ENCODE results near the gene LYZL4.

Gene LYZL4

DNA sequence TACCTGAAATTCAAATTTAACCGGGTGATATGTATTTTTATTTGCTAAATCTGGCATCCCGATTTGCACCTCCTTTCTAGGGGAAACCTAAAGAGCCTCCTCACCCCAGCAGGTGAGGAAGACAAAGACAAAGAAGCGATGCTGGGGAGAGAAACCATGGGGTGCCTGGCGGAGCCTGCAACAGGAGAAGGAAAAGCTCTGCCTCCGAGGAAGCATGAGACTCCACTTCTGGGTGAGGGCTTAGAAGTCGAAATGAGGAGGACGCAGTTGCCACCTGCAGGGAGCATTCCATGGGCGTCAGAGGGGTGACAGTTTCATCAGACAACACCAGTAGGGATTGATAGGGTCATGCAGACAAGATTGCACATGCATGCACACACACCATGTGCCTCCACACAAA, 30.5 kb upstream of the LYZL4 start:
- H3K9me3 ChIP-seq (ENCODE audit: low read length): no peaks in the 10 kb centered on the region
- peaks cover 11% of the 10 kb centered on the region for H3K4me1 ChIP-seq (ENCODE audit: insufficient read depth, low read length)
- no peaks in the 10 kb centered on the region for H3K36me3 ChIP-seq (ENCODE audit: insufficient read depth, low read length)
- no peak overlapping the region for H2AFZ ChIP-seq (ENCODE audit: low read depth, low read length)
- H3K4me3 ChIP-seq (ENCODE audit: low read length): no peak overlapping the region
- no peaks in the 10 kb centered on the region for H3K27me3 ChIP-seq (ENCODE audit: insufficient read depth, low read length)

DNA sequence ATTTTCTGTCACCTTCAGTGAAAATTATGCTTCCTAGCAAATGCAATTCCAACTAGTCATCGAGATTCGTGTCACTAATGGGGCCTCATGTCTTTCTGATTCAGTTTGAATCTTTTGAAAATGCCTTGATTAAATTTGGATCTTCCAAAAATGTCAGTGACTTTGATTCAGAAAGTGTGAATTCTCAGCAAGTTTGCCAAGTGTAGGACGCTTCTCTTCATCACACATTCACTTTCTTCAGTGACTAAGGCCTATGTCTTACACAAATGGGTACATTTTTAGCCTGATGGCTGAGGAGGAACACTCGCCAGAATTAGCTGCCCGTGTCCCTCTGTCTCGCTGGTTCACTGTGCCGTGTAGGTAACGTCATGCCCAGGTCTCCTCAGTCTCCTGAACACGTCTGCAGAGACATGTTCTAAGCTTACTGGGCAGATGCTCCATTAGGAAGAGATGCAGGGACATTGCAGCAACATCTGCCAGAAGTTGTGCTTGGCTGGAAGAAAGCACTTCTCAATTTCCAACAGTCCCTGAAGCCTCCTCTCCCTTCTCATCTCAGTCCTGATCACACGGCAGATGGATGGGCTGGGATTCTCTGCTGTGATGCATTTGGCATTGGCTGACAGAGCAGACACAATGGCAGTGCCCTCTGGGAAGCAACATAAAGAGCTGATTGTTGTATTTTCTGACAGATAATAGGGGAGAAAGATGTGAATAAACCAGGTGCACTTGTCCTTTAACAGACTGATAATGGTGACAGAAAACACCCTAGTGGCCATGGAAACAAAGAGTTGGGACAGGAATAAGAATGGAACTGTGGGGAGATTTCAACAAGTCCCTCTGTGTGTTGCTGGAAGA, 29.1 kb upstream of the LYZL4 start:
- no peak overlapping the region for H2AFZ ChIP-seq (ENCODE audit: low read depth, low read length)
- H3K4me1 ChIP-seq (ENCODE audit: insufficient read depth, low read length): peaks cover 11% of the 10 kb centered on the region
- H3K36me3 ChIP-seq (ENCODE audit: insufficient read depth, low read length): no peaks in the 10 kb centered on the region
- no peaks in the 10 kb centered on the region for H3K27me3 ChIP-seq (ENCODE audit: insufficient read depth, low read length)
- no peak overlapping the region for H3K4me3 ChIP-seq (ENCODE audit: low read length)
- no peaks in the 10 kb centered on the region for H3K9me3 ChIP-seq (ENCODE audit: low read length)

DNA sequence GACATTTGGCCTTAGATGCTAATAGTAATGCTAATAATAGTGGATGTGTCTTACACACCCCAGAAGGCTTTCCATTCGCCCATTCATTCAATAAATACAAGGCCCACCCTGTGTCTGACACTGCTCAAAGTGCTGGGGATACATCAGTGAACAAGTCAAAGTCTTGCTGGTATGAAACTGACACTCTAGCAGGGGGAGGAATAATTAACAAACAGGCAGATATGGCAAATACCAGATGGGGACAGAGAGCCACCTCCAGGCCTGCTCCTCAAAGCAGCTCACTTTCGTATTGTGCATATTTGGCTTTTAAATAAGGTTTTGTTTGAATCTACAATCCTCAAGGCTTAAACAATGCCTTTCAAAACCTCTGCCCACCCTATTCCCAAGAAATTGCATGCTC, 28.3 kb upstream of the LYZL4 start:
- Histone ChIP-seq H3K36me3 (ENCODE audit: insufficient read depth, low read length) (no peaks in the 10 kb centered on the region), H3K4me3 (ENCODE audit: low read length) (no peak overlapping the region), H2AFZ (ENCODE audit: low read depth, low read length) (no peak overlapping the region), H3K4me1 (ENCODE audit: insufficient read depth, low read length) (peaks cover 11% of the 10 kb centered on the region), H3K9me3 (ENCODE audit: low read length) (no peaks in the 10 kb centered on the region), H3K27me3 (ENCODE audit: insufficient read depth, low read length) (no peaks in the 10 kb centered on the region)

DNA sequence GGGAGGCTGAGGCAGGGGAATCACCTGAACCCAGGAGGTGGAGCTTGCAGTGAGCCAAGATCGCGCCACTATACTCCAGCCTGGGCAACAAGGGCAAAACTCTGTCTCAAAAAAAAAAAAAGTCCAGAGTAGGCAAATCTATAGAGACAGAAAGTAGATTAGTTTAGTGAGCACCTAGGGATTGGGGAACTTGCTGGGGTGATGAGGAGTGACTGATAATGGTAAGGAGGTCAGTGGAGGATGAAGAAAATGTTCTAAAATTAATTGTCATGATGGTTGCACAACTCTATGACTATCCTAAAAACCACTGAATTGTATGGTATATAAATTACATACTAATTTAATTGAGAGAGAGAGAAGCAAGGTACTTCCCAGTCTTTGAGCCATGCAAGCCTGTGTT, 27.8 kb upstream of the LYZL4 start:
- H3K9me3 ChIP-seq (ENCODE audit: low read length): no peaks in the 10 kb centered on the region
- H3K4me3 ChIP-seq (ENCODE audit: low read length): no peak overlapping the region
- no peaks in the 10 kb centered on the region for H3K27me3 ChIP-seq (ENCODE audit: insufficient read depth, low read length)
- H3K36me3 ChIP-seq (ENCODE audit: insufficient read depth, low read length): no peaks in the 10 kb centered on the region
- H3K4me1 ChIP-seq (ENCODE audit: insufficient read depth, low read length): peaks cover 11% of the 10 kb centered on the region
- no peak overlapping the region for H2AFZ ChIP-seq (ENCODE audit: low read depth, low read length)

DNA sequence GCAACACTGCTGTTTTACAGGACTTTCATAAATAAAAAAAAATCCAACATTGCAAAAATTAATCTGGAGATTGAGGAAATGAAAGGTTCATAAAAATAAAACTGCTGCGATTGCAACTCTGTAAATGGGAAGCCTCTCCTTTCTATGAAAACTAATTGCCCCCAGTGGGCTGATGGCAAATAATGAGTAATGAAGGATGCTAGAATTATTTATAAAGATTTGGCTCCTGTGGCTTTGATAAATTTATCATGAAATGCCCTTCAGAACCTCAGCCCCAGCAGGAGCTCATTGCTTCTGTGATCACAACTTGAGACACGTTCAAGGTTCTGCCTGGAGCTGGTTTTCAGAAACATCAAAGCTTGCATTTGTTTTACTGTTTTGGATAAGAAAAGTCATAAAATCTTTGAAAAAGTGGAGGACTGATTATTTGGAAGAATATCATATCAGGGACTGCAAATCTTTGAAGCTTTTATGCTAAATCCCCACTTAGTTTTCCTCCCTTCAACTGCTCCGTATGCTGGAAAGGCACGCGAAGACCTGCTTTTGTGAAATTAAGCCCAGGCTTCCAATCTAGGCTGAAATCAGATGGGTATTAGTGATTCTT, 24.5 kb upstream of the LYZL4 start:
- Histone ChIP-seq H3K4me3 (ENCODE audit: low read length) (no peak overlapping the region), H3K27me3 (ENCODE audit: insufficient read depth, low read length) (no peaks in the 10 kb centered on the region), H3K4me1 (ENCODE audit: insufficient read depth, low read length) (peaks cover 7% of the 10 kb centered on the region), H3K36me3 (ENCODE audit: insufficient read depth, low read length) (no peaks in the 10 kb centered on the region), H2AFZ (ENCODE audit: low read depth, low read length) (no peak overlapping the region), H3K9me3 (ENCODE audit: low read length) (no peaks in the 10 kb centered on the region)

DNA sequence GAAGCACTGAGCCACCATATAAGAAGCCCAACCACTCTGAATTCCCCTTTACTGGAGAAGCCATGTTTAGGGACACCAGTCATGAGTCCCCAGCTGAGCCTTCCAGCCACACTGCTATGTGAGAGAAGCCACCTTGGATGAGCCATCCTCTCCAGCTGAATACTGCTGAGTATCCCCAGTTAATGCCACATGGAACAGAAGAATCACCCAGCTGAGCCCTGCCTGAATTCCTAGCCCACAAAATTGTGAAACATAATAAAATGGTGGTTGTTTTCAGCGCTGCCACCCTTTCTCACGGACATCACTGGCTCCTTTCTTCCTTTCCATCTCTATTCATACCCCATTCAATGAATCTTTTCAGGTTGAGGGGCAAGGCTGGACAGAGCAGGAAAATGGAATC, 22.1 kb upstream of the LYZL4 start:
- Histone ChIP-seq H2AFZ (ENCODE audit: low read depth, low read length) (no peak overlapping the region), H3K4me1 (ENCODE audit: insufficient read depth, low read length) (no peaks in the 10 kb centered on the region), H3K27me3 (ENCODE audit: insufficient read depth, low read length) (no peaks in the 10 kb centered on the region), H3K9me3 (ENCODE audit: low read length) (no peaks in the 10 kb centered on the region), H3K36me3 (ENCODE audit: insufficient read depth, low read length) (no peaks in the 10 kb centered on the region), H3K4me3 (ENCODE audit: low read length) (no peak overlapping the region)

DNA sequence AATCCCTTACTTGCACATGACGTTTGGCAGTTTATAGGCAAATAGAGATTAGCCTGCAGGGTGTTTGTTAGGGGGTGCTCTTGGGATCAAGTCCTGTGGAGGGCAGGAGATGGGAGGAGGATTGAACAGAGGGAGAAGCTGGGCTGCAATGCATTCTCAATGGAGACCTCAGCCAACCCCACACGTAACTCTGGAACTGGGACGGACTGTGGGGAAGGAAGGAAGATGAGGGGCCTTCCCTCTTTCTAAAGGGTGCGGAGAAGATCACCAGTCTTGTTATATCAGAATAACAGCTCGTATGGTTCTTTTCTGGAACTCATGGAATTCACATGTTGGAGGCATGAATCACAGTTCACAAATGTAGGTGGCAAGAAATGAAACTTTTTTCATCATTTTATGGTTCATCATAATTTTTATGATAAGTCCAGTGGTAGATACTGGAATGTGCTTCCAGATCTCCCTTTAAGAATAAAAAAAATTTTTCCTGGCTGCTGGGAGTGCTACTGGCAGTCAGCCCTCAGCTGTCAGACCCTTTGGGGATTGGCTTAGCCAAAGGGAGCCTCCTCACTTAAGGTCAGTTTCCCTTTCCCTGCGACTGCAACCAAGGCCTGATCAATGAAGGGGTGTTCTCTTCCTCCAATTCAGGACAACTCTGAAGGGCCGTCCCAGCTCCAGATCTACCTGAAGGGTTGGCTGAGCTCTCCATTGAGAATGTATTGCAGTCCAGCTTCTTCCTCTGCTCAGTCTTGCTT, 20.5 kb upstream of the LYZL4 start:
- no peaks in the 10 kb centered on the region for H3K36me3 ChIP-seq (ENCODE audit: insufficient read depth, low read length)
- H2AFZ ChIP-seq (ENCODE audit: low read depth, low read length): no peak overlapping the region
- no peak overlapping the region for H3K4me3 ChIP-seq (ENCODE audit: low read length)
- H3K4me1 ChIP-seq (ENCODE audit: insufficient read depth, low read length): no peaks in the 10 kb centered on the region
- no peaks in the 10 kb centered on the region for H3K27me3 ChIP-seq (ENCODE audit: insufficient read depth, low read length)
- no peaks in the 10 kb centered on the region for H3K9me3 ChIP-seq (ENCODE audit: low read length)

DNA sequence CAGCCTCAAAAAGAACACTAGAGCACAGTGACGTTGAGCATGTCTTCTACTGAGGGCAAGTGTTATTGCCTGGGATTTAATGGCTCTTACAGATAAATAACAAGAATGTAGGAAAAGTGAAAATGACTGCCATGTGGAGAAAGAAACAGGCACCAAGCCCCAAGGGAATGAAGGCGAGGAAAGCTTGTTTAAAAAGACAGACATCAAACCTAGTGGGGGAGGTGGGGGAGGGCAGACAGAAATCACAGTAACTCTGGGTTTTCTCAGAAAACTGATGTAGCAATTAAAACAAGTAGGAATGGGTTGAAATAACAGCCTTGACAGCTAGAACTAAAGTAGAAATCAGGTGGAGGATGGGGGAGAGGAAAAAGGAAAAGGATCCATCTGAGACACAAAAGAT, 18.4 kb upstream of the LYZL4 start:
- H3K4me3 ChIP-seq (ENCODE audit: low read length): no peak overlapping the region
- H3K36me3 ChIP-seq (ENCODE audit: insufficient read depth, low read length): no peaks in the 10 kb centered on the region
- no peaks in the 10 kb centered on the region for H3K27me3 ChIP-seq (ENCODE audit: insufficient read depth, low read length)
- no peaks in the 10 kb centered on the region for H3K4me1 ChIP-seq (ENCODE audit: insufficient read depth, low read length)
- H2AFZ ChIP-seq (ENCODE audit: low read depth, low read length): no peak overlapping the region
- H3K9me3 ChIP-seq (ENCODE audit: low read length): no peaks in the 10 kb centered on the region

DNA sequence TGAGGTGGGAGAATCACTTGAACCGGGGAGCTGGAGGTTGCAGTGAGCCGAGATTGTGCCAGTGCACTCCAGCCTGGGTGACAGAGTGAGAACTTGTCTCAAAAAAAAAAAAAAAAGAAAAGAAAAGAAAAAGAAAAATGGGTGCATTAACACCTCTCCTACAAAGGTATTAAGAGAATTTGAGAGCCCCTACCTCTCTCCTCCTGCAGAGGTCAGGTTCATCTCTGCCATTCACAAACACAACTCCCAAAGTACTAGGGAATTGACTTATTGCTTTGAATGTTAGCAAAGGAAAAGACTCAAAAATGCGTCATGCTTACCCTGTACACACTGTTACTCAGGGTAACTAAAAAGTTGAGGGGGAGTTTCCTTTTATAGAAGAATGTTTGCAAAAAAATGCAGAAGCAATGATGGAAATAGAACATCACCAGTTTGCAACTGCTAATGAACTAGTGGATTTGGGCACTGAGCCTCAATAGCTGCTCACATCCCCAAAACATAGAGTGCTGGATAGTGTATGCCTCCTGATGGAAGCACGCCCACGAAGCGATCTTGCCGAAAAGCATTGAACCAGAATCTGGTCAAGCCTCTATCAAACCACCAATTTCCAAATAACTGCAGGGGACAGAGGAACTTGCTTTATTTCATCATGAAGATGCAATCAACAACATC, 15.5 kb upstream of the LYZL4 start:
- Histone ChIP-seq H3K27me3 (ENCODE audit: insufficient read depth, low read length) (peaks cover 1% of the 10 kb centered on the region), H3K9me3 (ENCODE audit: low read length) (no peaks in the 10 kb centered on the region), H3K4me3 (ENCODE audit: low read length) (no peak overlapping the region), H3K36me3 (ENCODE audit: insufficient read depth, low read length) (no peaks in the 10 kb centered on the region), H3K4me1 (ENCODE audit: insufficient read depth, low read length) (no peaks in the 10 kb centered on the region), H2AFZ (ENCODE audit: low read depth, low read length) (no peak overlapping the region)

DNA sequence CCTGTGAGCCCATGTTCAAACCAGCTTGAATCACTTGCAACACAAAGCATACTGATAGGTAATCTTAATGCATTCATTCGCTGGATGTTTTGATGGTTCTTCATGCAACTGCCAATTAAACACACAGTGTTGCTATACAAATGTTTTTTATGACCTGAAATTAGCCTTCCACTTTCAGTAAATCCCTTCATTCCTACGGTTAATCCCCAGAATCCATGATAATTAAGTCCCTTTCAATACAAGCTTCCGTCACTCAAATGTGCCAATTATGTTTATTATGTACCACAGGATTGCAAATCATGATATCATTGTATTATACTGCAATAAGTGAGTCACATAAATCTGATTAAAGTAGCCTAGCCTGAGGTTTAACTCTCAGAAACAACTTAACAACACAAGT, 14.5 kb upstream of the LYZL4 start:
- Histone ChIP-seq H3K27me3 (ENCODE audit: insufficient read depth, low read length) (peaks cover 6% of the 10 kb centered on the region), H2AFZ (ENCODE audit: low read depth, low read length) (no peak overlapping the region)

DNA sequence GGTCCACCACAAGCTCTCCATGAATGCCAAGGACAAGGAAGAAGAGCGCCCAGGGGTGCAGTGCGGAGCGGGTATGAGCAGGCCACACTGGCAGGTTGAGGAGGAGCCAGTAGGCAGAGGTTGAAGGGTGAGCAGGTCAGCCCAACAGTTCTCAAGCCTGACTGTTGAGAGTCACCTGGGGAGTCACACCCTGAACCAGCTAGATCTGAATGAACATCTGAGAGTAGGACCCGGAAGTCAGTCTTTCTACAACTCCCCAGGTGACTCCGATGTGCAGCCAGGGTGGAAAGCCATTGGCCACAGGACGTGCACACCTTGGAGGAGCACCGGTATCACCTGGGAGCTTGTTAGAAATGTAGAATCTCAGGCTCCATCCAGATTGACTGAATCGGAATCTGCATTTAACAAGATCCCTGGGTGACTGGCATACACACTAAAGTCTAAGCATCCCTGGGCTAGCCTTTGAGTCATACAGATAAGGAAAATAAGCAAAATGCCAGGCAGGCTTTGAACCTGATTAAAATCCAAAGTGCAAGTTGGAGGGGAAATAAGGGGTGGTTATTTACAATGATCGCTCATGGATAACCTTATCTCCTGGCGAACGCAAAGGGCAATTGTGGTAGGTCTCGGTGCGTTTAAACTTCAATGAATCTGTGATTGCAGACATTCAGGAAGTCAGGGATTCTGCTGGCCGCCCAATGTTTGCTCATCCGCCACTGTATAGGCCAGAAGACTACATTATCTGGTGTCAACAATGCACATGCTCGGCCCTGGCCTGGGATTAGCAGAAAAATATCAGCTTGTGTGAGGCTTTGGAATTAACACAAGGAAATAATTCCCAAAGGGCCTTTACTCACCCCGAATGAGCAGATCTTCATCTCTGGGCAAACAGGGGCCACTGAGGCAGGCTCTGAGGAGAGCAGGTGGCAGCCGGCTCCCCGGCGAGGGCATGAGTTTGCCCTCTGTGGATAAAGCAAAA, 11.7 kb upstream of the LYZL4 start:
- no peak overlapping the region for H2AFZ ChIP-seq (ENCODE audit: low read depth, low read length)

More for the DNA sequence above, 14.5 kb upstream of the LYZL4 start:
- no peaks in the 10 kb centered on the region for H3K4me1 ChIP-seq (ENCODE audit: insufficient read depth, low read length)
- no peaks in the 10 kb centered on the region for H3K36me3 ChIP-seq (ENCODE audit: insufficient read depth, low read length)
- no peaks in the 10 kb centered on the region for H3K9me3 ChIP-seq (ENCODE audit: low read length)
- H3K4me3 ChIP-seq (ENCODE audit: low read length): no peak overlapping the region

DNA sequence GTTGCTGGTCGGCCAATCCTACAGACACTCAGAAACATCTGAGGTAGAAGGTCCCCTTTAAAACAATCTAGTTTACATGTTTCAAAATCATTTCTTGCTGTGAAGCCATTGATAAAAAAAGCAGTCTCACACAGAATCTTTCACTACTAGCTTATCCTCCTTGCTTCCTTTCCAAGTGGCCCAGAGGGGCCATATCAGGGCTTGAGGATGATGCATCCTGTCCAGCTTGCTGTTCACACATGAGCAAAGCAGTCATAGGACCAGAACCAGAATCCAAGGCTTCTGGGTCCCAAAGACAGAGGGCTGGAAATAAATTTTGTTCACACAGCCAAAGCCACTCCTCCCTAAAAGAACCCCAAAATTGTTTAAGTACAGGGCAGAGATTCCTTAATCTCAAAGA, 9.2 kb upstream of the LYZL4 start:
- H3K36me3 ChIP-seq (ENCODE audit: insufficient read depth, low read length): no peaks in the 10 kb centered on the region

More for the DNA sequence above, 11.7 kb upstream of the LYZL4 start:
- Histone ChIP-seq H3K27me3 (ENCODE audit: insufficient read depth, low read length) (peaks cover 6% of the 10 kb centered on the region), H3K36me3 (ENCODE audit: insufficient read depth, low read length) (no peaks in the 10 kb centered on the region), H3K4me1 (ENCODE audit: insufficient read depth, low read length) (no peaks in the 10 kb centered on the region), H3K9me3 (ENCODE audit: low read length) (no peaks in the 10 kb centered on the region), H3K4me3 (ENCODE audit: low read length) (no peak overlapping the region)

More for the DNA sequence above, 9.2 kb upstream of the LYZL4 start:
- Histone ChIP-seq H3K27me3 (ENCODE audit: insufficient read depth, low read length) (peaks cover 9% of the 10 kb centered on the region), H3K9me3 (ENCODE audit: low read length) (no peaks in the 10 kb centered on the region), H3K4me3 (ENCODE audit: low read length) (no peak overlapping the region), H2AFZ (ENCODE audit: low read depth, low read length) (no peak overlapping the region), H3K4me1 (ENCODE audit: insufficient read depth, low read length) (no peaks in the 10 kb centered on the region)
